LNCAP (cell line): ENCODE measurements around the gene RER1.

Source experiments
- CTCF ChIP-seq: fragments of 450-650 bp; IDR thresholded peaks from 2 replicates; pipeline ENCODE4 v1.5.1; 2017; ENCODE audit warnings: mild to moderate bottlenecking

Gene RER1

GRCh38 chr1:2438038-2438437 lies 46.4 kb downstream of the RER1 start:
- TF ChIP-seq CTCF = no peak

GRCh38 chr1:2438641-2439040 lies 47.0 kb downstream of the RER1 start:
- no peak for TF ChIP-seq CTCF

- no peak for TF ChIP-seq CTCF
Measured at GRCh38 chr1:2439369-2439768, 47.7 kb downstream of the RER1 start.

GRCh38 chr1:2441746-2442145 lies 50.1 kb downstream of the RER1 start:
- TF ChIP-seq CTCF = no peak

DNA sequence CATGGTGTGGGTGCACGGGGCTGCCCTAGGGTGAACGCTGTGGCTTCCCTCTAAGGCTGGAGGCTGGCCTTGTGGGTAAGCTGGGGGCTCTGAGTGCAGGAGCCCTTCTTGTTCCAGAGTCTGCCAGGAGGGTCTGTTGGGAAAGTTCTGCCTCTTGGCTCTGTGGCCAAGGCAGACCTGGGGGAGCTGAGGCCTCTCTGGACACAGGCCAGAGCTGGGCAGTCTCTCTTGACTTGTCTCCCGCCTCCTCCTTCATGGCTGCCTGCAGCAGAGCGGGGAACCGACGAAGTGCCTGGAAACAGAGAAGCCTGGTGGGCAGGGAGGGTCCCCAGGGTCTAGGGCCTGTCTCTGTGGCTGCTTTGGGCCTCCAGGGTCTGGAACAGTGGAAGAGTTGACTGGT lies 51.0 kb downstream of the RER1 start:
- TF ChIP-seq CTCF = no peak

DNA sequence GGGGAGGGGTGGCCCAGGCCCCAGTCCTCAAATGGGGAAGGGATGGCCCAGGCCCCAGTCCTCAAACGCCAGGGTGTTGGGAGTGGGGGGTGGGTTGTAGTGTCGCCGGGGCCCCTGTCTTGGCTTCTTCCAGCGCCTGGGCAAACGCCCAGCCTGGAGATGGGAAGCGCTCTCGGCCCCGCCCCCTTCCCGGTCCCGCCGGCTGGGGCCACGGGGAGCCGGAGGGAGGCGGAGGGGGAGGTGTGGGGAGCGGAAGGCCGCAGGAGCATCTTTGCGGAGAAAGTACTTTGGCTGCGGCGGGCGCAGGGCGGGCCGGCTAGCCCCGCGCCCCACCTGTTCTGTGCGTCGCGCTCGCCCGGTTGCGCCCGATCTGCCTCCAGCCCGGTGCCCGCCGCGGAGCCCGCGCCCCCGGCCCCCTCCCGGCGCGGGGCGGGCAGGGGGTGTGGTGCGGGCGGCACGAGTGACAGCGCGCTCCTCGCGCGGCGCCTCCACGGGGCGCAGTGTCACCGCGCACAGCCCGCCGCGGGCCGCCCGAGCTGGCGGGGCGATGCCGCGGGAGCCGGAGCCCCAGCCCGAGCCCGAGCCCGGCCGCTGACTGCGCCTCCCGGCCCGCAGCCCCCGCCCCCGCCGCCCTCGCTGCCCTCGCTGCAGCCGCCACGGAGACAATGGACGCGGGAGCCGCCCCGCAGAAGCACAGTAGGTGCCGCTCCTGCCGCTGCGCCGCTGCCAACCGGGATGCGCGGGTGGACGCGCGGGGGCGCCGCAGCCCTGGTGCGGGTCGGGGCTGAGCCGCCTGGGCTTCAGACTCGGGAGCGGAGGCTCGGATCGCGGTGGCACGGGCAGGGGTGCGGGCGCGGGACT lies 51.9 kb downstream of the RER1 start:
- peak; percentile 37 for TF ChIP-seq CTCF

- TF ChIP-seq CTCF = no peak
Measured at GRCh38 chr1:2444138-2444591, 52.5 kb downstream of the RER1 start.
